GM12872 (cell line): ENCODE results near the gene CEP95.

Experiments used
- TF ChIP-seq, protein P1 (sequence below): IDR thresholded peaks from 3 replicates; pipeline ENCODE4 v1.5.1; 2011; ENCODE audit warnings: low read depth, mild to moderate bottlenecking, low read length, moderate library complexity; ENCODE audit not compliant: insufficient read depth

The CEP95 gene

DNA sequence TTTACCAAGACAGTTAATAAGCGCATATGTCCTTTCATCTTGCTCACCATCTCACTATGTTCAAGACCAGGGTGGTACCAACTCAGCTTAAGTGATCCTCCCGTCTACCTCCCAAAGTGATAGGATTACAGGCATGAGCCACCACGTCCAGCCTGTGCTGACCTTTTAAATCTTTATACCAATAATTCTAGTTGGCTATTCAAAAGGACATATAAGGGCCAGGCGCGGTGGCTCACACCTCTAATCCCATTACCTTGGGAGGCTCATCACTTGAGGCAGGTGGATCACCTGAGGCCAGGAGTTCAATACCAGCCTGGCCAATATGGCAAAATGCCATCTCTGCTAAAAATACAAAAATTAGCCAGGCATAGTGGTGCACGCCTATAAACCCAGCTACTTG is 2.4 kb downstream of the CEP95 start:
- TF ChIP-seq, protein P1, sequence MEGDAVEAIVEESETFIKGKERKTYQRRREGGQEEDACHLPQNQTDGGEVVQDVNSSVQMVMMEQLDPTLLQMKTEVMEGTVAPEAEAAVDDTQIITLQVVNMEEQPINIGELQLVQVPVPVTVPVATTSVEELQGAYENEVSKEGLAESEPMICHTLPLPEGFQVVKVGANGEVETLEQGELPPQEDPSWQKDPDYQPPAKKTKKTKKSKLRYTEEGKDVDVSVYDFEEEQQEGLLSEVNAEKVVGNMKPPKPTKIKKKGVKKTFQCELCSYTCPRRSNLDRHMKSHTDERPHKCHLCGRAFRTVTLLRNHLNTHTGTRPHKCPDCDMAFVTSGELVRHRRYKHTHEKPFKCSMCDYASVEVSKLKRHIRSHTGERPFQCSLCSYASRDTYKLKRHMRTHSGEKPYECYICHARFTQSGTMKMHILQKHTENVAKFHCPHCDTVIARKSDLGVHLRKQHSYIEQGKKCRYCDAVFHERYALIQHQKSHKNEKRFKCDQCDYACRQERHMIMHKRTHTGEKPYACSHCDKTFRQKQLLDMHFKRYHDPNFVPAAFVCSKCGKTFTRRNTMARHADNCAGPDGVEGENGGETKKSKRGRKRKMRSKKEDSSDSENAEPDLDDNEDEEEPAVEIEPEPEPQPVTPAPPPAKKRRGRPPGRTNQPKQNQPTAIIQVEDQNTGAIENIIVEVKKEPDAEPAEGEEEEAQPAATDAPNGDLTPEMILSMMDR: no peak

DNA sequence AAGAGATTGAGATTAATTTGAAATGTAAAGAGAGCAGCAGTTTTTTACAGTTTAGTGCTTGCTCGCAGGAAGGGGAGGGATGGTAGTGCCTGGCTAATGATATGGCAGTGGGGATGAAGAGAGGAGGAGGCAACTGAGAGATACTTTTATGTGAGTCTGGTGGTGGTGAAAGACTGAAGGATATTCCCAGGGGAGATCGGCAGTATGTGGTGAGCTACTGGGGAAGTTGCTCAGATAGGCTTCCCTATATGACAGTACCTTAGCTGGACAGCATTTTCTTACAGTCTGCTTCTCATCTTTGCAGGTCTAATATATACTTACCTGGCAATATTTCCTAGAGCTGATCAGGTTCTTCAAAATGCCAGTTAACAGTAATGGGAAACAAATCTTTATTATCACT is 8.6 kb downstream of the CEP95 start:
- TF ChIP-seq, protein P1: no peak

DNA sequence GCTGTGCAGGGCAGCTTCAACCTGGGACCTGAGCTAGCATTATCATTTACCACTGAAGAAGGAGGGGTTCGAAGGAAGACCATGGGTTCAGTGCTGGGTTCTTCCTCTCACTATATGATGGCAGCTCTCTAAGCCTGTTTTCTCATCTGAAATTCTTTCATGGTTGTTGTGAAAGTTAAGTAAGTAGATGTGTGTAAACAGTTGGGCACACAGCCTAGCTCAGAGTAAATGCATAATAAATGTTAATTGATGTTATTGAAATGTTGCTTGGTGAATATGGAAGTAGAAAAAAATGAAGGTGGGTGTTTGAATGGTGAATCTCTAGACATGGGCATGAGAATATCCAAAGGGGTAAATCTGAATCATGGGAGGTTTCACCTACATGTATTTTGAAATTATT is 9.1 kb downstream of the CEP95 start:
- TF ChIP-seq, protein P1: no peak

DNA sequence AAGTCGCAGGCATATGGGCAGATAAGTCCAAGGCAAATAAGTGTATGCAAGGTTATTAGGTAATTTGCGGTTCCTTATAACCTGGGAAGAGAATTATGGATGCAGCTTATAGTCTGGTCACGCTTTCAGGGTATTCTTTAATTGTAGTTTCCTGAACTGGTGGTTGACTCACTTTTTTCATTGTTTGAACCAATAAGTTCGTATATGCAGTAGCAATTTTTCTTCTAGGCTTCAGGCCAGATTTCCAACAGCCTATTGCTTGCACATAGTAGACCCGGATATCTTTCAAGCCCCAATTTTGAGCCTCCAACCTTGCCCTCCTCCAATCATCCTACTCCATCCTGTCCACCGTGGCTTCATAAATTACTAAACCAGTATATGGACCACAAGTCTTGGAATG is 12.8 kb downstream of the CEP95 start:
- TF ChIP-seq, protein P1: no peak

DNA sequence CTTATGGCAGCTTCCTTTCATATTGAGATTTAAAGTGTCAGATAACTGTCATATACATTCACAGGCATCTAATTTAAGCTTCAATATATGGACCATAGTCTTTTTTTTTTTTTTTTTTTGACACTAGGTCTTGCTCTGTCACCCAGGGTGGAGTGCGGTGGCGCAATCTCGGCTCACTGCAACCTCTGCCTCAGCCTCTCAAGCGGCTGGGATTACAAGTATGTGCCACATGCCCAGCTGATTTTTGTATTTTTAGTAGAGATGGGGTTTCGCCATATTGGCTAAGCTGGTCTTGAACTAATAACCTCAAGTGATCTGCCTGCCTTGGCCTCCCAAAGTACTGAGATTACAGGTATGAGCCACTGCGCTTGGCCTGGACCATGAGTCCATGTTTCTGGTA is 13.6 kb downstream of the CEP95 start:
- TF ChIP-seq, protein P1: no peak

DNA sequence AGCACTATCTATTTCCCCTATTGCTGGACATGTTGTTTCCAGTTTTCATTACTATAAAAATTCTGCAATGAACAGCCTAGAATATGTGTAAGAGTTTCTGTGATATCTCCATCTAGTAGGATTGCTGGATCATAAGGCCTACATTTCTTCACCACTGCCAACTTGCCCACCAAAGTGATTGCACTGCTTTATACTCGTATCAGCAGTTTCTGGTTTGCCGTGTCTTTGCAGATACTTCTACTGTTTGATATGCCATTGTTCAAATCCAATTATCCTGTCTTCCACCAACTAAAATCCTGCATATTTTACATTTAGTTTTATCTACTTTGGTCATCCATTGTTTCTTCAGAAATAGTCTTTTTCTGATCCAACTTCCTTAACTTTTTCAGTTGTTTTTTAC is 21.1 kb downstream of the CEP95 start:
- TF ChIP-seq, protein P1: no peak

DNA sequence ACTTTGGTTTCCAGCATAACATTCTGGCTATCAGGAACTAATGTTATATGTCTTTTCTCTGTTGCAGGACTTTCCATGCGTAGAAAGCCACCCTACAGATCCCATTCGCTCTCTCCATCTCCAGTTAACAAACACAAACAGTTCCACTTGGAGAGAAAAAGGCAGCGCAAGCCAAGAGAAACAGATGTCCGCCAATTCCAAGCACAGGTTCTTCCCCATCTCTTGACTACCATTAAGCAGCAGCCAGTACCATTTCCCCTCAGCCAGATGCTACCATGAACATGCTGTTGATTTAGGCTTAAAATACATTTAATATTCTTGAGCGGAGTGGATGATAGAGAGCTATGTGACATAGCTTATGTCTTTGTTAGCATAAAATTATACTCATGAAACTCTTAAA is 22.4 kb downstream of the CEP95 start:
- TF ChIP-seq, protein P1: no peak

DNA sequence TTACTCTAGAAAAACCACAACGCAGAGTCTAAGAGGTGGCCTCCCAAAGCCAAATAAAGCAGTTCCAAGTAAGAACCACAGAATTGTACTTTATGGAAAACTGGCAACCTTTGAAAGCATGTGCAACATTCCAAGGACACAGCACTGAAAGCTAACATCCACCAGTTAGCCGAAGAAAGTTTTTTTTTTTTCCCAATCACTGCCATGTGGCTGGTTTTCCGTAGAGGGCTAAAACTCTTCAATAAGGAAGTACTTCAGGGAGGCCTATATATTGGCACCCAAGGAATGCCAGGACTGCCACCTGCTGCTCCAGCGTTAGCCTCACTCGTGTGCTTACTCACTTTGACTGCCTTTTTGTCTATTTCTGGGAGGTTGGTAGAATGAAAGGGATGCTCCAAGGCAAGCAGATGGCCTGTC is 25.2 kb downstream of the CEP95 start:
- TF ChIP-seq, protein P1: no peak
